ENCODE data around the gene TBX1.

Gene TBX1

DNA sequence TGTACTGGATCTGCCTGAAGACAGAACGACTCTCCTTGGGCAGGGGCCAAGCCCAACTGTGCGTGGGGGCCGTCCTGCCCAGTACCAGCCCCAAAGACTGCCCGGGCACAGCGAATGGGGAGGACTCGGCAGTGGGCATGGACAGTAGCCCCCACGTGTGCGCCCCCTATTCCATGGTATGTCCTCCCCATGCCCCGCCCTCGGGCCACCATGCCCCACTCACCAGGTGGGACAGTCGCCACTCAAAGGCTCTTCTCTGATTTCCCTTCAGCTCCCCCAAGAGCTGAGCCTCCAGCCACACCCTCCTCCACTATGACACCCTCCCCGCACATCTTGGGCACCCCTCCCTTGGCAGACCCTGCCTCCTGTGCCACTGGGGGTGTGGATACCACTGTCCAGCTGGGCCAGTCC, 50.6 kb downstream of the TBX1 start:
- H3K27ac ChIP-seq (ENCODE audit: low read depth, low read length): no peak overlapping the region
- no peaks in the 10 kb centered on the region for H3K9me3 ChIP-seq (ENCODE audit: low read length)
- no peaks in the 10 kb centered on the region for H3K27me3 ChIP-seq (ENCODE audit: control insufficient read depth in 1 of 2, insufficient read depth in 2 of 2, low read length in 2 of 2)
- H3K4me1 ChIP-seq (ENCODE audit: insufficient read depth, low read length): no peaks in the 10 kb centered on the region
- H3K36me3 ChIP-seq (ENCODE audit: insufficient read depth, low read length): no peaks in the 10 kb centered on the region
- no peak overlapping the region for H3K4me3 ChIP-seq (ENCODE audit: low read depth in 1 of 2, low read length in 2 of 2)
- H3K9ac ChIP-seq (ENCODE audit: low read length): no peak overlapping the region

GRCh38 chr22:19811811-19812771, 51.5 kb downstream of the TBX1 start:
- Histone ChIP-seq H3K27me3 (ENCODE audit: control insufficient read depth in 1 of 2, insufficient read depth in 2 of 2, low read length in 2 of 2) (no peaks in the 10 kb centered on the region), H3K27ac (ENCODE audit: low read depth, low read length) (no peak overlapping the region), H3K9ac (ENCODE audit: low read length) (no peak overlapping the region), H3K36me3 (ENCODE audit: insufficient read depth, low read length) (no peaks in the 10 kb centered on the region), H3K4me1 (ENCODE audit: insufficient read depth, low read length) (no peaks in the 10 kb centered on the region), H3K9me3 (ENCODE audit: low read length) (no peaks in the 10 kb centered on the region), H3K4me3 (ENCODE audit: low read depth in 1 of 2, low read length in 2 of 2) (no peak overlapping the region)

DNA sequence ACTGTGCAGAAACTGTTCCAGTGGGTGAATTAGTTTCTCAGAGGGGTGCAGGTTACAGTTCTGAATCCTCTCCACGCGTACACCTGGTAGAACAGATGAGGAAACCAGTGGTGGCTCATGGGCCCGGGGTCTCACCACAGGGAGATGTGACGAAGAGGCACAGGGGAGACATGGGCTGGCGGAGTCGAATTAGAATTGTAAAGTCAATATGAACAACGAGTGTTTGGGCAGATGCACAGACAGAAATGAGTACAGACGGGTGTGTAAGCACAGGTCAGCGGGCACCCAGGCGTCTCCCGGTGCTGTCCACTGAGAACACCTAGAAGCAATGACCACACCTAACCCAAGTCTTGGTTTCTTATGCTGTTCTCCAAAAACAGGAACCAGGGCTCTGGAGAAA, 52.3 kb downstream of the TBX1 start:
- no peak overlapping the region for H3K9ac ChIP-seq (ENCODE audit: low read length)
- no peak overlapping the region for H3K4me3 ChIP-seq (ENCODE audit: low read depth in 1 of 2, low read length in 2 of 2)
- H3K9me3 ChIP-seq (ENCODE audit: low read length): no peaks in the 10 kb centered on the region
- H3K27ac ChIP-seq (ENCODE audit: low read depth, low read length): no peak overlapping the region
- no peaks in the 10 kb centered on the region for H3K27me3 ChIP-seq (ENCODE audit: control insufficient read depth in 1 of 2, insufficient read depth in 2 of 2, low read length in 2 of 2)
- no peaks in the 10 kb centered on the region for H3K4me1 ChIP-seq (ENCODE audit: insufficient read depth, low read length)
- H3K36me3 ChIP-seq (ENCODE audit: insufficient read depth, low read length): no peaks in the 10 kb centered on the region

DNA sequence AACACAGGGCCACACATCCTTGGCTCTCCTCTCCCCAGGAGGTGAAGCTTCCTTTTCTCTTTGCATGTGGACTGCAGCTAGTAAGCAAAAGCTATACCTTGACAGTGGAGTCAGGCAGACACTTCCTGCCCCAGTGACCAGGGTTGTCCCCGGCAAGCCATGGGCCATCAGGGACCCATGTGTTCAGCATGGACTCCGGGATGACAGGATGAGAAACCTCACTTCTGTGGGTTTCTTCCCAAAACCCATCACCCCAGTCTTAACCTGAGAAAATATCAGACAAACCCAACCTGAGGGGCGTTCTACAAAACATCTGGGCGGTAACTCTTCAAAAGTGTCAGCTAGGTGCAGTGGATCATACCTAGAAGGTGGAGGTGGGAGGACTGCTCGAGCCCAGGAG, 53.9 kb downstream of the TBX1 start:
- no peaks in the 10 kb centered on the region for H3K27me3 ChIP-seq (ENCODE audit: control insufficient read depth in 1 of 2, insufficient read depth in 2 of 2, low read length in 2 of 2)
- H3K9ac ChIP-seq (ENCODE audit: low read length): no peak overlapping the region
- H3K9me3 ChIP-seq (ENCODE audit: low read length): no peaks in the 10 kb centered on the region
- H3K4me1 ChIP-seq (ENCODE audit: insufficient read depth, low read length): no peaks in the 10 kb centered on the region
- no peaks in the 10 kb centered on the region for H3K36me3 ChIP-seq (ENCODE audit: insufficient read depth, low read length)
- no peak overlapping the region for H3K4me3 ChIP-seq (ENCODE audit: low read depth in 1 of 2, low read length in 2 of 2)
- H3K27ac ChIP-seq (ENCODE audit: low read depth, low read length): no peak overlapping the region

DNA sequence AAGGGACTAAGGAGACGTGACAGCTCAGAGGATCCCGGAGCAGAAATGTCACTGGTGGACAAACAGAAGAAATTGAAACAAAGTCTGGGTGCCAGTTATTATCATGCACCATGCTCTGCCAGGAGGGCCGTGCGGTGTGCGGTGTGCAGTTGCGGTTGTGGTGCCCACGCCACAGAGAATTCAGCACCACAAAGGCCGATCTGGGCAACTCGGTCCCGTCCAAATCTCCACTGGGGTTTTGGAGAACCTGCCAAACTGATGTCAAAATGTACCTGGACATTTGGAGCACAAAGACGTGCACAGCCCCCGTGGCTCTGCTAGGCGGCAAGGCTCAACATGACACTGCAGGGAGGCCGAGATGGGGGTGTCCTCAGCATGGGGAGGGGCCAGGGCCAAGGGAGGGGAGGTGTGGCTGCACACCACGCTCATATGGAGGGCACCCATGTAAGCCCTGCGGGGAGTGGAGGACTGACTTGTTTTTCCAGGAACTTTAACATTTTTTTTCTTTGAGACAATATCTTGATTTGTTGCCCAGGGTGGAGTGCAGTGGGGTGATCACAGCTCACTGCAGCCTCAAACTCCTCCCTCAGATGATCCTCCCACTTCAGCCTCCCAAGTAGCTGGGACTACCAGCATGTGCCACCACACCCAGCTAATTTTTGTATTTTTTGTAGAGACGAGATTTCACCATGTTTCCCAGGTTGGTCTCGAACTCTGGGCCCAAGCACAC, 54.7 kb downstream of the TBX1 start:
- Histone ChIP-seq H3K9me3 (ENCODE audit: low read length) (no peaks in the 10 kb centered on the region), H3K27me3 (ENCODE audit: control insufficient read depth in 1 of 2, insufficient read depth in 2 of 2, low read length in 2 of 2) (no peaks in the 10 kb centered on the region), H3K27ac (ENCODE audit: low read depth, low read length) (no peak overlapping the region), H3K4me1 (ENCODE audit: insufficient read depth, low read length) (no peaks in the 10 kb centered on the region), H3K4me3 (ENCODE audit: low read depth in 1 of 2, low read length in 2 of 2) (no peak overlapping the region), H3K9ac (ENCODE audit: low read length) (no peak overlapping the region), H3K36me3 (ENCODE audit: insufficient read depth, low read length) (no peaks in the 10 kb centered on the region)

GRCh38 chr22:19815823-19816290, 55.3 kb downstream of the TBX1 start:
- H3K27ac ChIP-seq (ENCODE audit: low read depth, low read length): no peak overlapping the region
- H3K4me1 ChIP-seq (ENCODE audit: insufficient read depth, low read length): no peaks in the 10 kb centered on the region
- no peak overlapping the region for H3K4me3 ChIP-seq (ENCODE audit: low read depth in 1 of 2, low read length in 2 of 2)
- no peaks in the 10 kb centered on the region for H3K36me3 ChIP-seq (ENCODE audit: insufficient read depth, low read length)
- no peaks in the 10 kb centered on the region for H3K27me3 ChIP-seq (ENCODE audit: control insufficient read depth in 1 of 2, insufficient read depth in 2 of 2, low read length in 2 of 2)
- no peaks in the 10 kb centered on the region for H3K9me3 ChIP-seq (ENCODE audit: low read length)
- no peak overlapping the region for H3K9ac ChIP-seq (ENCODE audit: low read length)

DNA sequence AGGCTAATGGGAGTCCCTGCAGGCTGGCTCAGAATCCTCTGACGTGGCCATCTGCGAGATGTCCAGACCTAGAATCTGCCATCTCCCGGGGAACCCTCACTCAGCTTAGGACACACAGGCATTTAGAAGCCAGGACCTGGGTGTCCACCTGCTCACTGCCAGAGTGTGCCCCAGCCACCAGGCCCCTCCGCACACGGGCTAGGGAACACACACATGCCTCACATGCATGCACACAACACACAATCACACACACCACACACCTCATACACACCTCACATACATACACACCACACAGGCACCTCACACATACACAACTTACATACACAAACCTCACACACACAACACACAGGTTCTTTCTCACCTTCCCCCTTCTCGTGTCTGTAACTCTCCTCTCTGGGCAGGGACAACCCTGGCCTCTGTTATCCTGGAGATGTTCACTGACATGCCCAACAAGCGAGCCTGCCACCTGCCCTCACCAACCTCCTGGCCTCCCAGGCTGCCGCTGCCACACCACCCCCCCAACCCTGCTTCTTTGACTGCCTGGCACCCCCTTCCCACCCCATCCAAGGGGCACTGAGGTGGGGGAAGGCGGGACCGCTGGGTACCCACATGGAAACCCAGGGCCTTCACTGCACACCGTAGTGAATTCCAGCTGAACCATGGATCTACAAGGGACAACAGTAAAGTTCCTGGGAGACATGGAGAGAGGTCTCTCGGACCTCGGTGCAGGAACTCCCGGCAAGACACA, 56.0 kb downstream of the TBX1 start:
- H3K9ac ChIP-seq (ENCODE audit: low read length): no peak overlapping the region
- no peaks in the 10 kb centered on the region for H3K27me3 ChIP-seq (ENCODE audit: control insufficient read depth in 1 of 2, insufficient read depth in 2 of 2, low read length in 2 of 2)
- H3K36me3 ChIP-seq (ENCODE audit: insufficient read depth, low read length): no peaks in the 10 kb centered on the region

More for the DNA sequence above, 56.0 kb downstream of the TBX1 start:
- H3K4me3 ChIP-seq (ENCODE audit: low read depth in 1 of 2, low read length in 2 of 2): no peak overlapping the region
- no peaks in the 10 kb centered on the region for H3K9me3 ChIP-seq (ENCODE audit: low read length)
- H3K4me1 ChIP-seq (ENCODE audit: insufficient read depth, low read length): no peaks in the 10 kb centered on the region
- H3K27ac ChIP-seq (ENCODE audit: low read depth, low read length): no peak overlapping the region

Measured in muscle layer of colon (tissue), 2 donors.